ENCODE measurements around the gene AJAP1. TPM values are rescaled to one million over a fixed set of nuclear protein-coding genes. Genes with fewer than 3 reads are reported as not detected.

Gene AJAP1
- polyA plus RNA-seq, 1 of the 3 experiments (the other 2 are of a cell fraction) = not detected

DNA sequence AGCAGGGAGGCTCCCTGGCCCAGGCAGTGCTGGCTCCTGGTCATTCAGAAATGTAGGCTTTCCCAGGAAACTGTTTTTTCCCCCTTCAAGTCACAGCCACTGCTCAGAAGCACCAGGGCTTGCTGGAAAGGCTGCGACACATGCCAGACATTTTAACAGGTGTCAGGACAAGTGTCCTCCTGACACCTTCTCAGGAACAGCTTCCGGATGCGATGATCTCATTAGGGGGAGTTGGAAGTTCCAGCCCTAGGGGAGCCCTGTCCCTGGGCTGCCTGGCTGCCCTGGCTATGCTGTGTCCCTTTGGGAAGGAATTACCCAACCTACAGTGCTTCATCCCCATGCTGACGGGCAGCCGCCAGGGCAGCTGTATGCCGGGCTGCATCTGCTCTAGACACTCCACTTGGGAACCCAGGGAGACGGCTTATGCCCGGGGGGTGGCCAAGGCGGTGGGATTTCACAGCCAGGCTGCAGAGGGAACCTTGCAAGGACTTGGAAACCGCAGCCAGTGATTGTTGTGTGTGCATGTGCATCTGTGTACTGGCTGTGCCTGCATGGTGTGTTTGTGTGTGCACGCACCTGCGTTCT, 41.8 kb downstream of the AJAP1 start:
- TF ChIP-seq TCF12 (IDR thresholded peaks at IDR 0.05) = no peak
- TF ChIP-seq, protein P1, sequence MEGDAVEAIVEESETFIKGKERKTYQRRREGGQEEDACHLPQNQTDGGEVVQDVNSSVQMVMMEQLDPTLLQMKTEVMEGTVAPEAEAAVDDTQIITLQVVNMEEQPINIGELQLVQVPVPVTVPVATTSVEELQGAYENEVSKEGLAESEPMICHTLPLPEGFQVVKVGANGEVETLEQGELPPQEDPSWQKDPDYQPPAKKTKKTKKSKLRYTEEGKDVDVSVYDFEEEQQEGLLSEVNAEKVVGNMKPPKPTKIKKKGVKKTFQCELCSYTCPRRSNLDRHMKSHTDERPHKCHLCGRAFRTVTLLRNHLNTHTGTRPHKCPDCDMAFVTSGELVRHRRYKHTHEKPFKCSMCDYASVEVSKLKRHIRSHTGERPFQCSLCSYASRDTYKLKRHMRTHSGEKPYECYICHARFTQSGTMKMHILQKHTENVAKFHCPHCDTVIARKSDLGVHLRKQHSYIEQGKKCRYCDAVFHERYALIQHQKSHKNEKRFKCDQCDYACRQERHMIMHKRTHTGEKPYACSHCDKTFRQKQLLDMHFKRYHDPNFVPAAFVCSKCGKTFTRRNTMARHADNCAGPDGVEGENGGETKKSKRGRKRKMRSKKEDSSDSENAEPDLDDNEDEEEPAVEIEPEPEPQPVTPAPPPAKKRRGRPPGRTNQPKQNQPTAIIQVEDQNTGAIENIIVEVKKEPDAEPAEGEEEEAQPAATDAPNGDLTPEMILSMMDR (IDR thresholded peaks at IDR 0.05) = no peak
- no peak for TF ChIP-seq PBX3 (IDR thresholded peaks at IDR 0.05)
- no peak for TF ChIP-seq EZH2phosphoT487 (IDR thresholded peaks at IDR 0.05; ENCODE audit: borderline replicate concordance, low read depth)
- no peak for TF ChIP-seq MEF2A (IDR thresholded peaks at IDR 0.05; ENCODE audit: borderline replicate concordance, low read depth)
- no peak for TF ChIP-seq EP300 (IDR thresholded peaks at IDR 0.05; ENCODE audit: borderline replicate concordance in 1 of 2, low read depth in 1 of 2, low read length in 1 of 2)
- no peak for TF ChIP-seq ELF1 (IDR thresholded peaks at IDR 0.05)
- TF ChIP-seq, protein P2, sequence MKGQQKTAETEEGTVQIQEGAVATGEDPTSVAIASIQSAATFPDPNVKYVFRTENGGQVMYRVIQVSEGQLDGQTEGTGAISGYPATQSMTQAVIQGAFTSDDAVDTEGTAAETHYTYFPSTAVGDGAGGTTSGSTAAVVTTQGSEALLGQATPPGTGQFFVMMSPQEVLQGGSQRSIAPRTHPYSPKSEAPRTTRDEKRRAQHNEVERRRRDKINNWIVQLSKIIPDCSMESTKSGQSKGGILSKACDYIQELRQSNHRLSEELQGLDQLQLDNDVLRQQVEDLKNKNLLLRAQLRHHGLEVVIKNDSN (IDR thresholded peaks at IDR 0.05; ENCODE audit: borderline replicate concordance, low read depth) = no peak
- TF ChIP-seq POLR2AphosphoS5 (IDR thresholded peaks at IDR 0.05; ENCODE audit: low read depth, low read length) = no peak
- TF ChIP-seq FOXM1 (IDR thresholded peaks at IDR 0.05; ENCODE audit: low read depth) = no peak
- no peak for TF ChIP-seq RXRA (IDR thresholded peaks at IDR 0.05; ENCODE audit: borderline replicate concordance, low read depth)
- TF ChIP-seq RAD21 (IDR thresholded peaks at IDR 0.05; ENCODE audit: low read length) = no peak
- TF ChIP-seq, protein P3, sequence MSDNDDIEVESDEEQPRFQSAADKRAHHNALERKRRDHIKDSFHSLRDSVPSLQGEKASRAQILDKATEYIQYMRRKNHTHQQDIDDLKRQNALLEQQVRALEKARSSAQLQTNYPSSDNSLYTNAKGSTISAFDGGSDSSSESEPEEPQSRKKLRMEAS (IDR thresholded peaks at IDR 0.05; ENCODE audit: low read depth) = no peak
- no peak for TF ChIP-seq SIN3A (IDR thresholded peaks at IDR 0.05; ENCODE audit: borderline replicate concordance, low read depth, low read length)
- no peak for TF ChIP-seq YY1 (IDR thresholded peaks at IDR 0.05; ENCODE audit: low read depth)
- no peak for TF ChIP-seq FOSL2 (IDR thresholded peaks at IDR 0.05; ENCODE audit: borderline replicate concordance, low read depth)
- TF ChIP-seq, protein P4, sequence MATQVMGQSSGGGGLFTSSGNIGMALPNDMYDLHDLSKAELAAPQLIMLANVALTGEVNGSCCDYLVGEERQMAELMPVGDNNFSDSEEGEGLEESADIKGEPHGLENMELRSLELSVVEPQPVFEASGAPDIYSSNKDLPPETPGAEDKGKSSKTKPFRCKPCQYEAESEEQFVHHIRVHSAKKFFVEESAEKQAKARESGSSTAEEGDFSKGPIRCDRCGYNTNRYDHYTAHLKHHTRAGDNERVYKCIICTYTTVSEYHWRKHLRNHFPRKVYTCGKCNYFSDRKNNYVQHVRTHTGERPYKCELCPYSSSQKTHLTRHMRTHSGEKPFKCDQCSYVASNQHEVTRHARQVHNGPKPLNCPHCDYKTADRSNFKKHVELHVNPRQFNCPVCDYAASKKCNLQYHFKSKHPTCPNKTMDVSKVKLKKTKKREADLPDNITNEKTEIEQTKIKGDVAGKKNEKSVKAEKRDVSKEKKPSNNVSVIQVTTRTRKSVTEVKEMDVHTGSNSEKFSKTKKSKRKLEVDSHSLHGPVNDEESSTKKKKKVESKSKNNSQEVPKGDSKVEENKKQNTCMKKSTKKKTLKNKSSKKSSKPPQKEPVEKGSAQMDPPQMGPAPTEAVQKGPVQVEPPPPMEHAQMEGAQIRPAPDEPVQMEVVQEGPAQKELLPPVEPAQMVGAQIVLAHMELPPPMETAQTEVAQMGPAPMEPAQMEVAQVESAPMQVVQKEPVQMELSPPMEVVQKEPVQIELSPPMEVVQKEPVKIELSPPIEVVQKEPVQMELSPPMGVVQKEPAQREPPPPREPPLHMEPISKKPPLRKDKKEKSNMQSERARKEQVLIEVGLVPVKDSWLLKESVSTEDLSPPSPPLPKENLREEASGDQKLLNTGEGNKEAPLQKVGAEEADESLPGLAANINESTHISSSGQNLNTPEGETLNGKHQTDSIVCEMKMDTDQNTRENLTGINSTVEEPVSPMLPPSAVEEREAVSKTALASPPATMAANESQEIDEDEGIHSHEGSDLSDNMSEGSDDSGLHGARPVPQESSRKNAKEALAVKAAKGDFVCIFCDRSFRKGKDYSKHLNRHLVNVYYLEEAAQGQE (IDR thresholded peaks at IDR 0.05; ENCODE audit: low read depth, low read length) = no peak
- TF ChIP-seq TAF1 (IDR thresholded peaks at IDR 0.05; ENCODE audit: borderline replicate concordance, low read depth, low read length) = no peak
- no peaks in the 10 kb centered on the region for H4K20me1 ChIP-seq (ENCODE audit: insufficient read depth)
- no peaks in the 10 kb centered on the region for H3K27me3 ChIP-seq (ENCODE audit: insufficient read depth)
- POLR2A ChIA-PET = no interaction called here
- no peaks in the 10 kb centered on the region for H3F3A ChIP-seq (replicated peaks; ENCODE audit: insufficient read depth)
- H2AFZ ChIP-seq (ENCODE audit: low read depth) = no peak overlapping the region
- no peaks in the 10 kb centered on the region for H3K36me3 ChIP-seq (replicated peaks in 1 of 2; ENCODE audit: control insufficient read depth in 1 of 2, insufficient read depth in 2 of 2, low read length in 1 of 2)
- no peak overlapping the region for H3K27ac ChIP-seq (ENCODE audit: low read depth in 2 of 2, low read length in 1 of 2)
- no peaks in the 10 kb centered on the region for H3K79me2 ChIP-seq (ENCODE audit: insufficient read depth)
- no peak overlapping the region for H3K9ac ChIP-seq
- H3K9me2 ChIP-seq = no peaks in the 10 kb centered on the region
- H3K9me3 ChIP-seq = no peaks in the 10 kb centered on the region
- no peak for DNase-seq
- no peak overlapping the region for H3K4me2 ChIP-seq
- CTCF ChIA-PET = no interaction called here
- H3K4me3 ChIP-seq (ENCODE audit: low read depth in 2 of 2, low read length in 1 of 2) = no peak overlapping the region
- no peaks in the 10 kb centered on the region; a peak in 1 of 4 replicates for H3K4me1 ChIP-seq (ENCODE audit: control insufficient read depth in 1 of 2, insufficient read depth in 2 of 2, low read depth in 1 of 2, low read length in 1 of 2)
- 69% methylated on average over 2 of the region's 12 CpGs for WGBS (ENCODE audit: low lambda C conversion rate)

All from SK-N-SH (cell line).